Adipocyte (in vitro differentiated cells): Measurements from ENCODE around the gene TBC1D17.
"Not testable (repeated sequence)": the region's sequence is repeated elsewhere in the genome, so short reads cannot be mapped to it uniquely, and the experiment has no call there.

ENCODE experiments used
- DNase-seq: peaks from one replicate; pipeline ENCODE4 v3.0.0-alpha.2; 2015; ENCODE audit warnings: low read depth
- H3K27me3 ChIP-seq: replicated peaks from 2 replicates; pipeline ENCODE4 v1.7.0; 2013; ENCODE audit warnings: mild to moderate bottlenecking, low read length, moderate library complexity; ENCODE audit not compliant: control insufficient read depth, insufficient read depth
- H3K36me3 ChIP-seq: 2 replicates; pipeline ENCODE4 v1.7.0; 2013; ENCODE audit warnings: low read length, mild to moderate bottlenecking, moderate library complexity; ENCODE audit not compliant: control insufficient read depth, insufficient read depth, severe bottlenecking
- H3K4me1 ChIP-seq: 2 replicates; pipeline ENCODE4 v1.7.0; 2013; ENCODE audit warnings: mild to moderate bottlenecking, low read length, moderate library complexity; ENCODE audit not compliant: control insufficient read depth, insufficient read depth
- H3K4me3 ChIP-seq: 2 replicates; pipeline ENCODE4 v1.7.0; 2013; ENCODE audit warnings: mild to moderate bottlenecking, low read length, moderate library complexity
- H3K9ac ChIP-seq: 2 replicates; pipeline ENCODE4 v1.7.0; 2013; ENCODE audit warnings: mild to moderate bottlenecking, low read length, moderate library complexity
- H3K9me3 ChIP-seq: 2 replicates; pipeline ENCODE4 v1.7.0; 2013; ENCODE audit warnings: mild to moderate bottlenecking, low read length, moderate library complexity; ENCODE audit not compliant: control insufficient read depth

The TBC1D17 gene

GRCh38 chr19:49920624-49921363 is 43.3 kb downstream of the TBC1D17 start:
- Histone ChIP-seq H3K4me3 (no peak overlapping the region), H3K9me3 (no peaks in the 10 kb centered on the region), H3K9ac (no peak overlapping the region), H3K4me1 (peaks cover 27% of the 10 kb centered on the region), H3K27me3 (no peaks in the 10 kb centered on the region), H3K36me3 (peaks cover 4% of the 10 kb centered on the region)
- DNase-seq = no peak

GRCh38 chr19:49921871-49922795 is 44.6 kb downstream of the TBC1D17 start:
- DNase-seq = peak; percentile 60
- Histone ChIP-seq H3K4me1 (peaks cover 27% of the 10 kb centered on the region), H3K36me3 (peaks cover 7% of the 10 kb centered on the region)

GRCh38 chr19:49923055-49924003 is 45.8 kb downstream of the TBC1D17 start:
- Histone ChIP-seq H3K9ac (peak overlapping the region; percentile 32), H3K4me3 (peak overlapping the region; percentile 36), H3K27me3 (no peaks in the 10 kb centered on the region), H3K36me3 (peaks cover 10% of the 10 kb centered on the region), H3K4me1 (peaks cover 36% of the 10 kb centered on the region), H3K9me3 (no peaks in the 10 kb centered on the region)
- DNase-seq = no peak

More at GRCh38 chr19:49921871-49922795, 44.6 kb downstream of the TBC1D17 start:
- Histone ChIP-seq H3K27me3 (no peaks in the 10 kb centered on the region), H3K9ac (peak overlapping the region; percentile 26), H3K9me3 (no peaks in the 10 kb centered on the region), H3K4me3 (no peak overlapping the region)

GRCh38 chr19:49924004-49924880 is 46.7 kb downstream of the TBC1D17 start:
- H3K4me1 ChIP-seq = peaks cover 36% of the 10 kb centered on the region
- H3K27me3 ChIP-seq = no peaks in the 10 kb centered on the region
- H3K9ac ChIP-seq = peak overlapping the region; percentile 32
- H3K36me3 ChIP-seq = peaks cover 10% of the 10 kb centered on the region
- H3K9me3 ChIP-seq = no peaks in the 10 kb centered on the region
- H3K4me3 ChIP-seq = peak overlapping the region; percentile 44
- DNase-seq = peak; percentile 4

- H3K4me3 ChIP-seq = peak overlapping the region; percentile 44
- DNase-seq, H3K27me3 ChIP-seq: not testable (repeated sequence)
Measured at GRCh38 chr19:49924881-49925210, 47.3 kb downstream of the TBC1D17 start.

GRCh38 chr19:49925486-49925885 is 48.0 kb downstream of the TBC1D17 start:
- Histone ChIP-seq H3K4me3 (no peak overlapping the region), H3K4me1 (peaks cover 37% of the 10 kb centered on the region), H3K27me3 (no peaks in the 10 kb centered on the region), H3K9me3 (no peaks in the 10 kb centered on the region), H3K9ac (no peak overlapping the region), H3K36me3 (peaks cover 8% of the 10 kb centered on the region)
- DNase-seq = no peak

More at GRCh38 chr19:49924881-49925210, 47.3 kb downstream of the TBC1D17 start:
- H3K9me3 ChIP-seq = not testable (repeated sequence)
- Histone ChIP-seq H3K9ac (peak overlapping the region; percentile 32), H3K4me1 (peaks cover 36% of the 10 kb centered on the region), H3K36me3 (peaks cover 10% of the 10 kb centered on the region)

GRCh38 chr19:49926515-49926914 is 49.0 kb downstream of the TBC1D17 start:
- H3K9ac ChIP-seq = no peak overlapping the region
- peaks cover 39% of the 10 kb centered on the region for H3K4me1 ChIP-seq
- H3K36me3 ChIP-seq = peaks cover 14% of the 10 kb centered on the region
- no peak for DNase-seq
- H3K4me3 ChIP-seq = no peak overlapping the region
- no peaks in the 10 kb centered on the region for H3K27me3 ChIP-seq
- H3K9me3 ChIP-seq = no peaks in the 10 kb centered on the region

- Histone ChIP-seq H3K4me3 (peak overlapping the region; percentile 29), H3K36me3 (peaks cover 23% of the 10 kb centered on the region), H3K4me1 (peaks cover 27% of the 10 kb centered on the region), H3K27me3 (no peaks in the 10 kb centered on the region), H3K9me3 (no peaks in the 10 kb centered on the region), H3K9ac (peak overlapping the region; percentile 17)
- no peak for DNase-seq
Measured at GRCh38 chr19:49927526-49928264, 50.2 kb downstream of the TBC1D17 start.

GRCh38 chr19:49929121-49929610 is 51.7 kb downstream of the TBC1D17 start, which contains the start of the genes ATF5 and NUP62:
Gene ATF5 (plus strand): TSS chr19:49929205. CDS start chr19:49930851, 1,646 bp downstream.
Gene NUP62 (minus strand): TSS chr19:49929504. CDS start chr19:49909807, 19,697 bp downstream.
- Histone ChIP-seq H3K9ac (peak within 1 kb of the TSS; percentile 93), H3K36me3 (peaks cover 31% of the 10 kb centered on the region), H3K4me3 (peak within 1 kb of the TSS; percentile 97), H3K27me3 (no peaks in the 10 kb centered on the region), H3K4me1 (peaks cover 20% of the 10 kb centered on the region), H3K9me3 (no peaks in the 10 kb centered on the region)
- DNase-seq = peak; percentile 92
